IMR-90 (cell line): ENCODE results near the gene METRNL. TPM values are rescaled to one million over a fixed set of nuclear protein-coding genes. Genes with fewer than 3 reads are reported as not detected.

Experiments
- ATAC-seq: fragments of 200-7000 bp; cut with Tn5 transposase; 2 replicates; pipeline ENCODE4 v1.9.1; 2020; ENCODE audit warnings: low read depth, mild to moderate bottlenecking, moderate library complexity
- BruUV-seq: library from RNA; stranded (reverse); fragments of 400-500 nt; replicated peaks from 2 replicates; lab custom pipeline; 2021; lab: Mats Ljungman, UMichigan
- CTCF ChIA-PET: fragments of 300-600 bp; formaldehyde crosslinking; extraction: SDS; loops from one replicate; lab custom pipeline; 2021; ENCODE audit warnings: antibody characterized with exemption; lab: Yijun Ruan, JAX
- POLR2A ChIA-PET: fragments of 300-600 bp; sonication (Branson Sonifier 250); formaldehyde crosslinking; loops from one replicate; lab custom pipeline; 2022; ENCODE audit warnings: antibody characterized with exemption; ENCODE audit not compliant: unreplicated experiment; lab: Charles Lee
- DNase-seq: peaks from one replicate; pipeline ENCODE4 v3.0.0; 2013
- H2AFZ ChIP-seq: replicated peaks from 2 replicates; pipeline ENCODE3; 2013; ENCODE audit warnings: low read length, mild to moderate bottlenecking; ENCODE audit not compliant: poor library complexity
- H2AK5ac ChIP-seq: 2 replicates; pipeline ENCODE4 v1.6.1; 2013; ENCODE audit warnings: low read depth, low read length, inconsistent platforms
- H2AK9ac ChIP-seq: replicated peaks from 2 replicates; pipeline ENCODE3; 2013; ENCODE audit warnings: mild to moderate bottlenecking, low read depth, low read length, moderate library complexity; ENCODE audit not compliant: poor library complexity
- H2BK120ac ChIP-seq: 2 replicates; pipeline ENCODE4 v1.6.1; 2013; ENCODE audit warnings: low read depth, low read length, inconsistent platforms
- H2BK15ac ChIP-seq: 3 replicates; pipeline ENCODE4 v1.6.1; 2013; ENCODE audit warnings: low read depth, low read length, inconsistent platforms
- H2BK20ac ChIP-seq: 2 replicates; pipeline ENCODE4 v1.6.1; 2013; ENCODE audit warnings: low read depth, mild to moderate bottlenecking, inconsistent platforms, low read length, moderate library complexity
- H2BK5ac ChIP-seq: 2 replicates; pipeline ENCODE4 v1.6.1; 2013; ENCODE audit warnings: mild to moderate bottlenecking, low read depth, low read length, inconsistent platforms; ENCODE audit not compliant: poor library complexity, severe bottlenecking
- H3K14ac ChIP-seq: replicated peaks from 2 replicates; pipeline ENCODE4 v1.6.1; 2013; ENCODE audit warnings: low read depth, low read length, inconsistent platforms
- H3K18ac ChIP-seq: 2 replicates; pipeline ENCODE4 v1.6.1; 2013; ENCODE audit warnings: low read depth, low read length, control low read depth
- H3K23ac ChIP-seq: 2 replicates; pipeline ENCODE4 v1.6.1; 2013; ENCODE audit warnings: low read depth, low read length, inconsistent platforms
- H3K27ac ChIP-seq: 2 replicates; pipeline ENCODE4 v1.5.1; 2013; ENCODE audit warnings: mild to moderate bottlenecking, control low read depth, low read length; ENCODE audit not compliant: insufficient read depth
- H3K27me3 ChIP-seq: 2 replicates; pipeline ENCODE4 v1.6.1; 2013; ENCODE audit warnings: low read length; ENCODE audit not compliant: control insufficient read depth, insufficient read depth
- H3K36me3 ChIP-seq: 2 replicates; pipeline ENCODE4 v1.6.1; 2013; ENCODE audit warnings: low read length, mixed read lengths; ENCODE audit not compliant: control insufficient read depth, insufficient read depth
- H3K4ac ChIP-seq: 2 replicates; pipeline ENCODE4 v1.6.1; 2013; ENCODE audit warnings: low read depth, low read length, inconsistent platforms
- H3K4me1 ChIP-seq: 2 replicates; pipeline ENCODE4 v1.6.1; 2013; ENCODE audit warnings: low read length, mixed read lengths; ENCODE audit not compliant: control insufficient read depth, insufficient read depth
- H3K4me2 ChIP-seq: 2 replicates; pipeline ENCODE4 v1.6.1; 2013; ENCODE audit warnings: low read depth, mild to moderate bottlenecking, control low read depth, low read length, moderate library complexity
- H3K4me3 ChIP-seq: 2 replicates; pipeline ENCODE4 v1.5.1; 2013; ENCODE audit warnings: low read depth, mild to moderate bottlenecking, control low read depth, low read length, moderate library complexity; ENCODE audit not compliant: insufficient read depth
- H3K56ac ChIP-seq: 2 replicates; pipeline ENCODE4 v1.6.1; 2013; ENCODE audit warnings: low read length, inconsistent platforms; ENCODE audit not compliant: insufficient read depth; ENCODE audit errors: extremely low read depth
- H3K79me1 ChIP-seq, 2 experiments: 2 replicates each; pipeline ENCODE4 v1.6.1; 2013; ENCODE audit warnings: low read length in 2 of 2, inconsistent platforms in 1 of 2, low read depth in 1 of 2
- H3K9ac ChIP-seq: 2 replicates; pipeline ENCODE4 v1.6.1; 2013; ENCODE audit warnings: low read depth, low read length, control low read depth
- H3K9me1 ChIP-seq: 2 replicates; pipeline ENCODE4 v1.6.1; 2013; ENCODE audit warnings: low read length, inconsistent platforms; ENCODE audit not compliant: insufficient read depth
- H3K9me3 ChIP-seq: 2 replicates; pipeline ENCODE4 v1.6.1; 2013; ENCODE audit warnings: low read length; ENCODE audit not compliant: control insufficient read depth, insufficient read depth
- H4K20me1 ChIP-seq: 2 replicates; pipeline ENCODE4 v1.6.1; 2013; ENCODE audit warnings: low read length, inconsistent platforms; ENCODE audit not compliant: insufficient read depth
- H4K5ac ChIP-seq: 2 replicates; pipeline ENCODE4 v1.6.1; 2013; ENCODE audit warnings: mild to moderate bottlenecking, low read depth, low read length, control low read depth
- H4K8ac ChIP-seq, 2 experiments: 2 replicates each; pipeline ENCODE4 v1.6.1; 2013; ENCODE audit warnings: low read depth in 2 of 2, low read length in 2 of 2, control low read depth in 1 of 2, inconsistent platforms in 1 of 2
- H4K91ac ChIP-seq: 2 replicates; pipeline ENCODE4 v1.6.1; 2013; ENCODE audit warnings: low read depth, low read length, inconsistent platforms; ENCODE audit not compliant: insufficient read depth
- BHLHE40 ChIP-seq: fragments of 150-350 bp; IDR thresholded peaks from 2 replicates; pipeline ENCODE4 v1.6.1; 2016; ENCODE audit warnings: mild to moderate bottlenecking, low read depth, low read length
- CEBPB ChIP-seq: IDR thresholded peaks from 2 replicates; pipeline ENCODE4 v1.6.1; 2012; ENCODE audit warnings: low read depth, low read length, improper control_type of control experiment
- CHD1 ChIP-seq: IDR thresholded peaks from 2 replicates; pipeline ENCODE4 v1.6.1; 2012; ENCODE audit warnings: low read depth, low read length, improper control_type of control experiment
- CTCF ChIP-seq: conservative IDR thresholded peaks from 2 replicates; pipeline ENCODE4 v1.5.1; 2012; ENCODE audit warnings: mild to moderate bottlenecking, low read depth, low read length, improper control_type of control experiment
- ELK1 ChIP-seq: fragments of 150-350 bp; IDR thresholded peaks from 2 replicates; pipeline ENCODE4 v1.6.1; 2016; ENCODE audit warnings: low read depth, mild to moderate bottlenecking, low read length, moderate library complexity, borderline replicate concordance
- FOS ChIP-seq: fragments of 150-350 bp; IDR thresholded peaks from 2 replicates; pipeline ENCODE4 v1.6.1; 2016; ENCODE audit warnings: low read depth, low read length
- MAFK ChIP-seq: IDR thresholded peaks from 2 replicates; pipeline ENCODE4 v1.6.1; 2012; ENCODE audit warnings: low read depth, low read length, improper control_type of control experiment
- MAZ ChIP-seq: IDR thresholded peaks from 2 replicates; pipeline ENCODE4 v1.6.1; 2012; ENCODE audit warnings: low read depth, mild to moderate bottlenecking, low read length, improper control_type of control experiment, moderate library complexity, borderline replicate concordance
- MXI1 ChIP-seq: IDR thresholded peaks from 2 replicates; pipeline ENCODE4 v1.6.1; 2012; ENCODE audit warnings: low read depth, mild to moderate bottlenecking, low read length, moderate library complexity, borderline replicate concordance
- NFE2L2 ChIP-seq: fragments of 150-350 bp; IDR thresholded peaks from 2 replicates; pipeline ENCODE4 v1.6.1; 2016; ENCODE audit warnings: low read depth, mild to moderate bottlenecking, low read length
- POLR2A ChIP-seq: IDR thresholded peaks from 2 replicates; pipeline ENCODE4 v1.6.1; 2012; ENCODE audit warnings: mild to moderate bottlenecking, low read depth, low read length
- RAD21 ChIP-seq: IDR thresholded peaks from 2 replicates; pipeline ENCODE4 v1.6.1; 2012; ENCODE audit warnings: low read length, improper control_type of control experiment
- RFX5 ChIP-seq: IDR thresholded peaks from 2 replicates; pipeline ENCODE4 v1.8.0; 2012; ENCODE audit warnings: low read depth, mild to moderate bottlenecking, low read length, moderate library complexity
- USF2 ChIP-seq: fragments of 150-350 bp; IDR thresholded peaks from 2 replicates; pipeline ENCODE4 v1.6.1; 2017; ENCODE audit warnings: mild to moderate bottlenecking, antibody characterized with exemption, low read length, low read depth
- WGBS, 2 experiments: methylation state at CpG; one replicate each; pipeline versions ENCODE4 v1.1.5 to v1.1.7; 2013; ENCODE audit warnings: missing lambda C conversion rate in 2 of 2; ENCODE audit not compliant: insufficient read length in 1 of 2; ENCODE audit errors: extremely low coverage in 2 of 2; 5-methylcytosine and 5-hydroxymethylcytosine counted together
- dilution Hi-C: fragments of 300-500 bp; cut with HindIII; formaldehyde crosslinking; loops from one replicate; pipeline ENCODE4 v1.14.3; 2018; ENCODE audit warnings: low sequenced_read_pairs; ENCODE audit not compliant: unreplicated experiment
- in situ Hi-C: fragments of 300-500 bp; cut with MboI; formaldehyde crosslinking; loops from 3 replicates; pipeline ENCODE4 v1.14.3; 2019; ENCODE audit warnings: low sequenced_read_pairs, inconsistent platforms, mixed read lengths
- intact Hi-C: fragments of 100-400 bp; cut with micrococcal nuclease; formaldehyde crosslinking; loops from 2 replicates; pipeline ENCODE4 v1.10.0; 2022
- polyA plus RNA-seq, 3 experiments: library from polyadenylated mRNA; depleted of rRNA; stranded (reverse); fragments of >200 nt; gene quantifications; 2 replicates each; pipeline ENCODE4 v1.2.3, GENCODE V29; 2012; ENCODE audit warnings: low replicate concordance in 1 of 3
- total RNA-seq: library from RNA; depleted of rRNA; stranded (reverse); fragments of >200 nt; gene quantifications from 2 replicates; pipeline ENCODE4 v1.2.3, GENCODE V29; 2012

Gene METRNL
- total and polyA plus RNA-seq, 2 of the 4 experiments (the other 2 are of a cell fraction): 17.9 to 48.2 TPM

- H3K4me3 ChIP-seq: no peak overlapping the region
- peak; percentile 92 for TF ChIP-seq BHLHE40
- no peak for TF ChIP-seq ELK1
- no peak for TF ChIP-seq CTCF
- TF ChIP-seq CEBPB: peak; percentile 0; the same call in 1 of the 2 replicates
- no peak for TF ChIP-seq MAFK
- no peak for TF ChIP-seq NFE2L2
- TF ChIP-seq FOS: peak; percentile 76
- peak; percentile 46; the same call in 1 of the 2 replicates for TF ChIP-seq MXI1
- TF ChIP-seq RAD21: no peak
- no peak for TF ChIP-seq RFX5
- TF ChIP-seq POLR2A: no peak
- no peak for TF ChIP-seq CHD1
- peak; percentile 70 for TF ChIP-seq USF2
- TF ChIP-seq MAZ: no peak
Observed at GRCh38 chr17:83055911-83056582, 23.4 kb upstream of the METRNL start.

More at GRCh38 chr17:83055911-83056582, 23.4 kb upstream of the METRNL start:
- BruUV-seq: no TSS peak
- peak overlapping the region; percentile 72 for H4K91ac ChIP-seq
- DNase-seq (peak; percentile 92), ATAC-seq (peak; percentile 38)
- H3K27me3 ChIP-seq: no peaks in the 10 kb centered on the region
- peak overlapping the region; percentile 24 for H3K4me2 ChIP-seq
- H3K23ac ChIP-seq: peak overlapping the region; percentile 86
- dilution Hi-C loops: no loop called here
- in situ Hi-C loops: no loop called here
- peak overlapping the region; percentile 97 for H2BK20ac ChIP-seq
- ChIA-PET POLR2A (interaction anchor here (0.6 kb wide), 1 partner anchor 217 kb away, joined by 4 read pairs; no protein-coding TSS in a partner anchor), CTCF (no interaction called here)
- H3K9ac ChIP-seq: no peak overlapping the region
- peak overlapping the region; percentile 99 for H3K14ac ChIP-seq
- H3K9me1 ChIP-seq: peaks cover 13% of the 10 kb centered on the region
- H3K27ac ChIP-seq: peak overlapping the region; percentile 35; the same call in 1 of the 2 replicates
- H2AFZ ChIP-seq: peak overlapping the region; percentile 90
- peak overlapping the region; percentile 97 for H2BK120ac ChIP-seq
- H2AK9ac ChIP-seq: peak overlapping the region; percentile 98
- H2BK5ac ChIP-seq: peak overlapping the region; percentile 84
- H4K8ac ChIP-seq: peak overlapping the region; percentile 30 to 82; a peak in 1 of 4 replicates
- intact Hi-C loops: no loop called here
- peak overlapping the region; percentile 97 for H3K4ac ChIP-seq
- H2BK15ac ChIP-seq: peak overlapping the region; percentile 99; the same call in 2 of the 3 replicates
- WGBS, 2 experiments: 65% methylated on average over 5 of the region's 16 CpGs; no CpG with 5 or more reads in 1 of the 2 experiments
- peak overlapping the region; percentile 30; the same call in 1 of the 2 replicates for H3K18ac ChIP-seq
- H2AK5ac ChIP-seq: peak overlapping the region; percentile 99
- H3K4me1 ChIP-seq: peaks cover 18% of the 10 kb centered on the region
- H4K20me1 ChIP-seq: 0 out of 2 replicates have a peak, but pooled peaks cover 3% of the 10 kb centered on the region
- peaks cover 0 to 9% of the 10 kb centered on the region in 2 experiments; a peak in 3 of 4 replicates for H3K79me1 ChIP-seq
- no peaks in the 10 kb centered on the region for H3K36me3 ChIP-seq
- no peak overlapping the region for H4K5ac ChIP-seq
- H3K56ac ChIP-seq: peak overlapping the region; percentile 31
- no peaks in the 10 kb centered on the region for H3K9me3 ChIP-seq
